ENCODE measurements around the gene RHOB. TPM values are rescaled to one million over a fixed set of nuclear protein-coding genes. Genes with fewer than 3 reads are reported as not detected.

RHOB gene
- polyA plus RNA-seq, 1 donor from 2014 or later = 205 TPM

- Histone ChIP-seq H3K36me3 (ENCODE audit: insufficient read depth, low read length) (no peaks in the 10 kb centered on the region), H2AFZ (ENCODE audit: low read depth, low read length) (peak overlapping the region; percentile 22), H3K27ac (ENCODE audit: low read length) (peak overlapping the region; percentile 95), H3K4me3 (ENCODE audit: low read length) (peak overlapping the region; percentile 98), H3K9ac (ENCODE audit: low read length) (peak overlapping the region; percentile 98), H3F3A (ENCODE audit: insufficient read depth, low read length, poor library complexity, severe bottlenecking) (no peaks in the 10 kb centered on the region), H3K4me2 (ENCODE audit: low read length) (peak overlapping the region; percentile 96), H3K9me2 (ENCODE audit: insufficient read depth, low read length) (no peaks in the 10 kb centered on the region), H3K9me3 (ENCODE audit: low read length) (no peaks in the 10 kb centered on the region), H3K27me3 (ENCODE audit: insufficient read depth, low read depth, low read length) (no peaks in the 10 kb centered on the region), H4K20me1 (ENCODE audit: insufficient read depth) (peaks cover 23% of the 10 kb centered on the region), H3K79me2 (replicated peaks; ENCODE audit: insufficient read depth, low read length) (peaks cover 31% of the 10 kb centered on the region)
- no peak for TF ChIP-seq EZH2 (IDR thresholded peaks at IDR 0.05; ENCODE audit: borderline replicate concordance, insufficient read depth, low read length, poor library complexity, severe bottlenecking)
- TF ChIP-seq TAF1 (IDR thresholded peaks at IDR 0.05; ENCODE audit: low read depth) = no peak
- TF ChIP-seq RAD21 (conservative IDR thresholded peaks at IDR 0.05) = no peak
- peak; percentile 79 for TF ChIP-seq MXI1 (conservative IDR thresholded peaks at IDR 0.05; ENCODE audit: poor library complexity, severe bottlenecking)
- TF ChIP-seq POLR2AphosphoS5 (IDR thresholded peaks at IDR 0.05) = peak; percentile 12
Measured at GRCh38 chr2:20447437-20448245, 767 bp downstream of the RHOB start.

GRCh38 chr2:20448246-20448976, 1.5 kb downstream of the RHOB start:
- H2AFZ ChIP-seq (ENCODE audit: low read depth, low read length) = no peak overlapping the region
- H3K9me3 ChIP-seq (ENCODE audit: low read length) = no peaks in the 10 kb centered on the region
- no peaks in the 10 kb centered on the region for H3K36me3 ChIP-seq (ENCODE audit: insufficient read depth, low read length)
- H3K9ac ChIP-seq (ENCODE audit: low read length) = peak overlapping the region; percentile 98
- peaks cover 31% of the 10 kb centered on the region for H3K79me2 ChIP-seq (replicated peaks; ENCODE audit: insufficient read depth, low read length)
- H3K27me3 ChIP-seq (ENCODE audit: insufficient read depth, low read depth, low read length) = no peaks in the 10 kb centered on the region
- H3K9me2 ChIP-seq (ENCODE audit: insufficient read depth, low read length) = no peaks in the 10 kb centered on the region
- H4K20me1 ChIP-seq (ENCODE audit: insufficient read depth) = peaks cover 23% of the 10 kb centered on the region
- H3K4me3 ChIP-seq (ENCODE audit: low read length) = peak overlapping the region; percentile 98
- peak overlapping the region; percentile 96 for H3K4me2 ChIP-seq (ENCODE audit: low read length)
- TF ChIP-seq TAF1 (IDR thresholded peaks at IDR 0.05; ENCODE audit: low read depth) (no peak), MXI1 (conservative IDR thresholded peaks at IDR 0.05; ENCODE audit: poor library complexity, severe bottlenecking) (no peak), CTCF (IDR thresholded peaks at IDR 0.05; ENCODE audit: poor library complexity, severe bottlenecking) (no peak), REST (IDR thresholded peaks at IDR 0.05; ENCODE audit: borderline replicate concordance) (no peak), SMC3 (conservative IDR thresholded peaks at IDR 0.05; ENCODE audit: poor library complexity) (no peak), EP300 (conservative IDR thresholded peaks at IDR 0.05; ENCODE audit: poor library complexity, severe bottlenecking) (no peak), EZH2 (IDR thresholded peaks at IDR 0.05; ENCODE audit: borderline replicate concordance, insufficient read depth, low read length, poor library complexity, severe bottlenecking) (no peak), POLR2AphosphoS5 (IDR thresholded peaks at IDR 0.05) (no peak), RAD21 (conservative IDR thresholded peaks at IDR 0.05) (no peak)
- peak overlapping the region; percentile 95 for H3K27ac ChIP-seq (ENCODE audit: low read length)
- H3F3A ChIP-seq (ENCODE audit: insufficient read depth, low read length, poor library complexity, severe bottlenecking) = no peaks in the 10 kb centered on the region
